B cell (primary cell): ENCODE measurements around the gene RFT1.

Source experiments
- CTCF ChIP-seq: fragments of 200-600 bp; IDR thresholded peaks from one replicate; pipeline ENCODE4 v1.8.0; 2022; ENCODE audit warnings: antibody characterized with exemption, mild to moderate bottlenecking
- EZH2 ChIP-seq: IDR thresholded peaks from 2 replicates; pipeline ENCODE4 v1.6.1; 2012; ENCODE audit warnings: borderline replicate concordance, low read depth, mild to moderate bottlenecking, moderate library complexity, low read length; ENCODE audit not compliant: insufficient read depth, poor library complexity, severe bottlenecking

- TF ChIP-seq CTCF (no peak), EZH2 (no peak)
Observed at GRCh38 chr3:53169045-53169831, 39.0 kb upstream of the RFT1 start.
